ENCODE data around the gene ITCH.
"Not testable (repeated sequence)": the region's sequence is repeated elsewhere in the genome, so short reads cannot be mapped to it uniquely, and the experiment has no call there.

ITCH gene

DNA sequence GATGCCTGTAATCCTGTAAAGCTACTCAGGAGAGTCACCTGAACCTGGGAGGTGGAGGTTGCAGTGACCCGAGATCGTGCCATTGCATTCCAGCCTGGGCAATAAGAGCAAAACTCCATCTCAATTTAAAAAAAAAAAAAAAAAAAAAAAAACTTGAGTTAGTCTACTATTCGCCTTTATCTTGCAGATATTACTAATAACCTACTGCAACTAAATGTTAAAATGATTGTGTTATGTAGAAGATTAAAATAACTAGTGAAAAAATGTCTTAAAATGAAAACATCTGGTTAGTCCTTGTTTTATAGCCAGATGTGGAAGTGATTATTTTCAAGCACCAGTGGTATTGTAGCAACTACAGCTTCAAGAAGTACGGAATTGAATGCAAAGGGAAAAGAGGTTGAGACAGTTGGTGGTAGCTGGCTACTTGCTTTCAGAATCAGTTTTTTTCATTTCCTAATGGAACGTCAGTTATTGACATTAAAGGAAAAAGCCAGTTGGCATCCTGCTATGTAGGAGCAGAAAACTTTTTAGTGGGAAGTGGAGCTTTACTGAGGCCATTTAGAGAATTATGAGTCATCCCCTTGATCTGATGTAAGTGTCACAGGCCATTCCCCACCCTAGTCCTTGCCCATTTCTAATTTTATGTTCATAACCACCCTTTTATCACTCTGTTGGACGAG is 109.3 kb downstream of the ITCH start:
- no peak for DNase-seq

DNA sequence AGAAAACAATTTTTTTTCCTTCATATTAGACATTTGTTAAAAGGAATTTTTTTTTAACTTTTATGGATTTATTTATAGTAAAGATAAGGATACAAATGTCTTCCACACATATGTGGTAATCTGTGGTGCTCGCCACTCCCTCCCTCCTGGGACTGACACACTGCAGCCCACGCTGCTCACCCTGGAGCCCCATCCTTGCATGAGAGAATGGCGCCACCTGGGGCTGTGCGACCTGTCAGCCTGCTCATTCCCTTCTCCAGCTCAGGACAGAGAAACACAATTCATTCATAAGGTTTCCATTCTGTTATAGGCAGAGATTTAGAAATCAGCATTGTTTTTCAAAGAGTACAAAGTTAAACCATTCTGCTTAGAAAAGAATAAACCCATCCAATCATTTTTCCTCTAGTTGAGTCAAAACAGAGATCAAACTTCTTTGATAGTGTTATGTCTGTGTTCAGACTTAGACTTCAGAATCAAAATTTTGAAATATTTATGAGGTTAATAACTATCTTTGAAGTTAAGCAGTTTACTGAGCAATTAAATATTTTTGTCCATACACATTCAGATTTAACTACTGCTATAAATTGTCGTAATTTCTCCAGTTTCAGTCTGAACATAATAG is 110.3 kb downstream of the ITCH start:
- DNase-seq = no peak

DNA sequence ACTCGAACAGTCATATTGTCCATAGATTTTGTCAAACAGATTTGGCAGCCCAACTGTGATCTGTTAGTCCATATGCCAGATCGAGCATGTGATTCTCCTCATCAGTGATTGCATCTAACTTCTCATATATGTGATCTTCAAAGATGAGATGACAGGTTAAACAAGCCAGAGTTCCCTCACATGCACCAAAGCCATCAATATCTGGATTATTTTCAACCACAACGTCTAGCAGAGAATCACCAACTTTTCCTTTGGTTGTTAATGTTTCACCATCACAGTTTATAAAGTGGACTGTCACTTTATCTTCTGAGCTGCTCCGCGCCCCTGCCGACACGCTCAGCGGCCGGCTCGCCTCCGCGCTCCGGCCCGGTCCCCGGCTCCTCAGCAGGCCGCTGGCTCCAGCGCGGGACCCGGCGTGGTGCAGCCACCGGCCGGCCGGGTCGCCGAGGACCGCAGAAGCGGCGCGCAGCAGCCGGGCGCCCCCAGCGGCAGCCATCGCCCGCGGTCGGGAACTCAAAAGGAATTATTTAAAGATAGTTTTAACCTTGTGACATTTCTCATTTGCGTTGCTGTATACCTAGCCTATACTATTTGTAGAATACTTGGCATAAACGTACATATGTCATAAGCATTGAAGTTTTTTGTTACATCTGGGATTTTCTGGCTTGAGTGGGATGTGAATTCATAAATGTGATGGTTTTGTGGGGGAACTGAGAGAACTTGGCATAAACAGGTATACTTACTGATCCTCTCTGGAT is 113.1 kb downstream of the ITCH start:
- DNase-seq = no peak

DNA sequence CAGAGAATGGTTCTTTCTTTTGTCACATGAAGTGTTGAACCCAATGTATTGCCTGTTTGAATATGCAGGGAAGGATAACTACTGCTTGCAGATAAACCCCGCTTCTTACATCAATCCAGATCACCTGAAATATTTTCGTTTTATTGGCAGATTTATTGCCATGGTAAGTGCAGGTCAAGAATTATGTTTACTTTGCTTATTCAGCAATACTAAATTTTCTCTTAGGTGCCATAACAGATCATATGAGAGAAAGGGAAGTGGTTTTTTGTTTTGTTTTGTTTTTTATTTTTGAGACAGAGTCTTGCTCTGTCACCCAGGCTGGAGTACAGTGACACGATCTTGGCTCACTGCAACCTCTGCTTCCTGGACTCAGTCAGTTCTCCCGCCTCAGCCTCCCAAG is 116.6 kb downstream of the ITCH start:
- DNase-seq = no peak

DNA sequence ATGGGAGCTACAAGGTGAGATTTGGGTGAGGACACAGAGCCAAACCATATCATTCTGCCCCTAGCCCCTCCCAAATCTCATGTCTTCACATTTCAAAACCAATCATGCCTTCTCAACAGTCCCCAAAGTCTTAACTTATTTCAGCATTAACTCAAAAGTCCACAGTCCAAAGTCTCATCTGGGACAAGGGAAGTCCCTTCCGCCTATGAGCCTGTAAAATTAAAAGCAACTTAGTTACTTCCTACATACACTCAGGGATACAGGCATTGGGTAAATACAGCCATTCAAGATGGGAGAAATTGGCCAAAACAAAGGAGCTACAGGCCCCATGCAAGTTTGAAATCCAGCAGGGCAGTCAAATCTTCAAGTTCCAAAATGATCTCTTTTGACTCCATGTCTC is 119.1 kb downstream of the ITCH start:
- DNase-seq = not testable (repeated sequence)

DNA sequence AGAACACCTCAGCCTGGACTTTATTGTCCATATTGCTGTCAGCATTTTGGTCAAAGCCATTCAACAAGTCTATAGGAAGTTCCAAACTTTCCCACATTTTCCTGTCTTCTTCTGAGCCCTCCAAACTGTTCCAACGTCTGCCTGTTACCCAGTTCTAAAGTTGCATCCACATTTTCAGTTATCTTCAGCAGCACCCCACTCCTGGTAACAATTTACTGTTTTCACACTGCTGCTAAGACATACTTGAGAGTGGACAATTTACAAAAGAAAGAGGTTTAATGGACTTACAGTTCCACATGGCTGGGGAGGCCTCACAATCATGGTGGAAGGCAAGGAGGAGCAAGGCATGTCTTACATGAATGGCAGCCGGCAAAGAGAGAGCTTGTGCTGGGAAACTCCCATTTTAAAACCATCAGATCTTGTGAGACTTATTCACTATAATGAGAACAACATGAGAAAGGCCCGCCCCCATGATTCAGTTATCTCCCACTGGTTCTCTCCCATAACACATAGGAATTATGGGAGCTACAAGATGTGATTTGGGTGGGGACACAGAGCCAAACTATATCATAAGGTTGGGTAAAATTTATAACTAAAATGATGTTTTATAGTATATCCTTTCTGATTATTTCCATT is 120.6 kb downstream of the ITCH start:
- DNase-seq = not testable (repeated sequence)

DNA sequence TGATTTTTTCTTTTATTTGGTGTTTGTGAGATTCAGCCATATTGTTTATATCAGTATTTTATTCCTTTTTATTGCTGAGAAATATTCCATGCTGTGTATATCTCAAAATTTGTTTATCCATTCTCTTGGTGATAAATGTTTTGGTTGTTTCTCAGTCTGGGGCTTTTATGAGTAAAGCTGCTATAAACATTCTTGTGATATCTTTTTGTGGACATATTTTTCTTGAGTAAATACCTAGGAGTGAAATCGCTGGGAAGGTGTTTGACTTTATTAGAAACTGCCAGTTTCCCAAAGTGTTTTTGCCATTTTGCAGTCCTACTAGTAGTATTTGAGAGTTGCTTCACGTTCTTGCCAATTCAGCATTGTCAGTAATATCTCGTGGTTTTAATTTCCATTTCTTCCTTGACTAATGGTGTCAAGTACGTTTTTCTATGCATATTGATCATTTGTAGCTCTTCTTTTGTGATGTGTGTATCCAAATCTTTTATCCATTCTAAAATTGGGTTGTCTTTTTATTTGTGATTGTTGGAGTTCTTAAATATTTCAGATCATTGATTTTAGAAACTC is 122.1 kb downstream of the ITCH start:
- DNase-seq = no peak

DNA sequence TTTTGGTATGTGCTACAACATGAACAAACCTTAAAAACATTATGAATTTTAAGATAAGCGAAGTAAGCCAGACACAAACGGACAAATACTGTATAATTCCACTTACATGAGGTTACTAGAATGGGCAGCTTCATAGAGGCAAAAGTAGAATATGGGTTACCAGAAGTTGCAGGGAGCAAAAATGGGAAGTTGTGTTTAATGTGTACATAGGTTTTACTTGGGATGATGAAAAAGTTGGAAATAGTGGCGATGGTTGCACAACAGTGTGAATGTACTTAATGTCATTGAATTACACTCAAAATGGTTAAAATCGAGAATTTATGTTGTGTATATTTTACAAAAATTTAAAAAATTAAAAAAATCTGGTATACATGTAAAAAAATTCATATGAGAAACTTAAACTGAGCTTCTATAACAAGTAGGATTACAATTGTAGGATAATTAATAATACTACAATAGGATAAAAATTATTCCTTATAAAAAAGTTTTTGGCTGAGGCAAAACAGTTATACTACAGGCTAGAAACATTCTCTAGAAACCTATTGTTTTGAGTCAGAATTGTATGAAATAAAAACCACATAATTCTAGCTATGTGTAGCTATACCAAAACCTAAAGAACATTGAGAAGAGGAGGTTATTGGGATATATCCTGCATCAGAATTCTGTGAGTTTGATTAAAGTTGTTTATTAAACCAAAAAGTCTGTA is 128.3 kb downstream of the ITCH start:
- no peak for DNase-seq

DNA sequence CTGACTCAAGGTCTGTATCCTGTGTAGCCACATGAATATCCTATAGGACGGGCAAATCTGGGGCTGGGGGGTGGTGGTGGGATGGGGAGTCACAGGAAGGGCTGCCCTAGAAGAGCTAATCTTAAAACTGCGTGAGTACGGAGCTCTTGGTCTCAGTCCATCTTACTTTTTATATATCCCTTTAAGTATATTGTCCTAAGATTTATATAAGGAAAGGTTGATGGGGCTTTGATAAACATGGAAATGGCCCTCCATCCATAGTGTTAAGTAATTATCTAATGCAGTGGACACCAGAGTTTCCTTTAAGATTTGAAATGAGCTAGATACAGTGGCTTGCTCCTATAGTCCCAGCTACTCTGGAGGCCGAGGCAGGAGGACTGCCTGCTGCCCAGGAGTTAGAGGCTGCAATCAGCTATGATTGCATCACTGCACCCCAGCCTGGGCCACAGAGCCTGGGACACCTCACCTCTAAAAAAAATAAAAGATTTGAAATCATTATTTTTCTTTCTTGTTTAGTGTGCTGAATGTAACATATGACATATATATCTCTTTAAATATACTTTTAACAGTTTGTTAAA is 128.9 kb downstream of the ITCH start:
- no peak for DNase-seq

DNA sequence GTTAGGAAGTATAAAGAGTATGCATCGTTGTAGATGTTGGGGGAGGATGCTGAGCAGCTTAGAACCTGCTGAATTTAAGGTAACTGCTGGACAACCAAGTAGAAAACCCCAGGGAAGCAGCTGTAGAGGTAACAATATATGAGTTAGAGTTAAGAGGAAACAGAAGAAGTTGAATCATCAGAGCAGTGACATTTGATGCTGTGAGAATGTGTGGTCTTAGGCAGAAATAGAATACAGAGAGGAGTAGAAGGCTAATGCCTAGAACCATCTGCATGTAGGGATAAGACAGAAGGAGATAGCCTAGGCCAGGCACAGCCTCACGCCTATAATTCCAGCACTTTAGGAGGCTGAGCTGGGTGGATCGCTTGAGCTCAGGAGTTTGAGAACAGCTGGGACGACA is 130.6 kb downstream of the ITCH start:
- DNase-seq = no peak

DNA sequence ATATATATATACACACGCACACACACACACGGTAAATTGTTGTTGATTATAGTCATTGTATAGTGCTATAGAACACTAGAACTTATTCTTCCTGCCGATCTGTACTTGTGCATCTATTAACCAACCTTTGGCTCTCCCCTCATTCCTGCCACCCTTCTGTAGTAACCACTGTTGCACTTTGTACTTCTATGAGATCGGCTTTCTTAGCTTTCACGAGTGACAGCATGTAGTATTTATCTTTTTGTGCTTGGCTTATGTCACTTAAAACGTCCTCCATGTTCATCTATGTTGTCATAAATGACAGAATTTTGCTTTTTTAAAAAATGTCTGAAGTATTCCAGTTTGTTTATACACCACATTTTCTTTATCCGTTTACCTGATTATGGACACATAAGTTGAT is 132.2 kb downstream of the ITCH start:
- DNase-seq = no peak

DNA sequence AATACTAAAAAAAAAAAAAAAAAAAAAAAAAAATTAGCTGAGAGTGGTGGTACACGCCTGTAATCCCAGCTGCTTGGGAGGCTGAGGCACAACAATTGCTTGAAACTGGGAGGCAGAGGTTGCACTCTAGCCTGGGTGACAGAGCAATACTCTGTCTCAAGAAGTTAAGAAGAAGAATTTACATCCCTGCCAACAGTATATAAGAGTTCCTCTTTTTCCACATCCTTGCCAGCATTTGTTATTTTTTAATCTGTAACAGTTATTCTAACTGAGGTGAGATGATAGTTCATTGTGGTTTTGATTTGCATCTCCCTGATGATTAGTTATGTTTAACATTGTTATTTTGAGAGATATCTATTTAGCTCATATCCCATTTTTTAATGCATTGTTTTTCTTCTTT is 132.8 kb downstream of the ITCH start:
- no peak for DNase-seq

DNA sequence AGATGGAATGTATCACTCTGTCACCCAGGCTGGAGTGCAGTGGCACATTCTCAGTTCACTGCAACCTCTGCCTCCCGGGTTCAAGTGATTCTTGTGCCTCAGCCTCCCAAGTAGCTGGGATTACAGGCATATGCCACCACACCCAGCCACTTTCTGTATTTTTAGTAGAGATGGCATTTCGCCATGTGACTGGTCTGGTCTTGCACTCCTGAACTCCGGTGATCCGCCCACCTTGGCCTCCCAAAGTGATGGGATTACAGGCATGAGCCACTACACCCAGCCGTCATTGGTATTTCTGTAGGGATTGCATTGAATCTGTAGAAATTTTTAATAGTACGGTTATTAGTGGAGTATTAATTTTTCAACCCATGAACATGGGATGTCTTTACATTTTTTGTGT is 134.5 kb downstream of the ITCH start:
- DNase-seq = not testable (repeated sequence)

DNA sequence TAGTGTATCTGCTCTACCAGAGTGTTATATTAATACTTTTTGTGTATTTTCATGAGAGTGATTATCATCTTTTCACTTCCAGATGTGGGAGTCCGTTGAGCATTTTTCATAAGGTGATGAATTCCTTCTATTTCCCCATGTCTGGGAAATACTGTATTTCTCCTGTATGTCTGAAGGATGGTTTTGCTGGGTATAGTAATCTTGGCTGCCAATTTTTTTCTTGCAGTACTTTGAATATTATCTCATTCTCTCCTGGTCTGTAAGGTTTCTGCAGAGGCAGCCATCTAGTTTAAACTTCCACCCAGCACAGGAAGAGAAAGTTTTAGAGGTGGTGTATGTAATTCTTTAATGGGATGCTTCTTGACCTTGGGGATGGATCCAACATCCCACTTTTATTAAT is 137.8 kb downstream of the ITCH start:
- no peak for DNase-seq

DNA sequence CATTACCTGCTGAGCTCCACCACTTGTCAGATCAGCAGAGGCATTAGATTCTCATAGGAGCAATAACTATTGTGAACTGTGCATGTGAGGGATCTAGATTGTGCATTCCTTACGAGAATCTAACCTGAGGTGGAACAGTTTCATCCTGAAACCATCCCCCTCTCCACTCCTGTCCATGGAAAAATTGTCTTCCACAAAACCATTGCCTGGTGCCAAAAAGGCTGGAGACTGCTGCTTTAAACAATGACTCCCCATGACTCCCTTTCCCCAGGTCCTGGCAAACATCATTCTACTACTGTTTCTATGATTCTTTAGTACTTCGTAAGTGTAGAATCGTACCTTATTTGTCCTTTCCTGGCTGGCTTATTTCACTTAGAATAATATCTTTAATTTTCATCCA is 143.4 kb downstream of the ITCH start:
- no peak for DNase-seq

DNA sequence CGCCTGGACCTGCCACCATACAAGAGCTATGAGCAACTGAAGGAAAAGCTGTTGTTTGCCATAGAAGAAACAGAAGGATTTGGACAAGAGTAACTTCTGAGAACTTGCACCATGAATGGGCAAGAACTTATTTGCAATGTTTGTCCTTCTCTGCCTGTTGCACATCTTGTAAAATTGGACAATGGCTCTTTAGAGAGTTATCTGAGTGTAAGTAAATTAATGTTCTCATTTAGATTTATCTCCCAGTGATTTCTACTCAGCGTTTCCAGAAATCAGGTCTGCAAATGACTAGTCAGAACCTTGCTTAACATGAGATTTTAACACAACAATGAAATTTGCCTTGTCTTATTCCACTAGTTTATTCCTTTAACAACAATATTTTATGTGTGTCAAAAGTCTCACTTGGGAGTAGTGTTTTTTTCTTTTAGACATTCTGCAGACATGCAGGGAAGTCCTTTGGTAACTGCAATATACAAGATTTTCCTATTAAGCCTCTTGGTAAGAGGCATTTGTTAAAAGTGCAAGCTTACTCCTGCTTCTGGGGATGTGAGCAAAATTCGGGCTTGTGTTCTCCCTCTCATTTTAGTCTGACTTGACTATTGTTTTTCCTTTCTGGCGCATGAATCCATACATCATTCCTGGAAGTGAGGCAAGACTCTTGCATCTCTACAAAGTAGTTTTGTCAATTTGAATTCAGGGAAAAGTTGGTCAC is 144.8 kb downstream of the ITCH start:
- no peak for DNase-seq

DNA sequence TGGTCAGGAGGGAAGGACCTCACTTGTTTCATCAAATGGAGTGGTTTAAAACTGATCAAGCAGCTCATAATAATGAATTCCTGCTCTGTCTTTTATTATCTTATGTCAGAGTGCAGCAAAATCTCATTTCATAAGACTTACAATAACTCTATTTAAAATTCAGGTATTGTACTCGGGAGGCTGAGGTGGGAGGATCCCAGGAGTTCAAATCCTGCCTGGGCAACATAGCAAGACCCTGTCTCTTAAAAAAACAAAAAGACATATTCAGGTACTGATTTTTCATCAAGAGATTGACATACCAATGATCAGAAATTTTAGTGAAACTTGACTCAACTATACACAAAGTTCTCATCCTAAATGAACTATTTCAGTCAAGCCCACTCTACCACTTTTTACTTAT is 147.5 kb downstream of the ITCH start:
- no peak for DNase-seq

DNA sequence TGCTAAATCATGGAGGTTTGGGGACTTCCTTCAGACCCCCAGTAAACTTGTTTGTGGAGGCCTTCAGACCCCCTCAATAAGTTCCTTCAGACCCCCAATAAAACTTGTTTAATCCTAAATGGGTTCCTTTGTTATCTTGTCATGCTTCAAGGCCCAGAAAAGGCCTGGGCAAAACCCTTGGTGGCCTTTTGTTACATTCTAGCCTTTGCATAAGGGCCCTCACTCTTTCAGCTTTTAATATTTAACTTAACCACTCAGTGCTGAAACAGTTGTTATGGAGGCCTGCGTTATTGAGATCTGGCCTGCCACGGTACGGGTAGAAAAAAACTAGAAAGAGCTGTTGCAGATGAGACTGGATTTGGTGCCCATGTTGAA is 148.8 kb downstream of the ITCH start:
- DNase-seq = no peak

DNA sequence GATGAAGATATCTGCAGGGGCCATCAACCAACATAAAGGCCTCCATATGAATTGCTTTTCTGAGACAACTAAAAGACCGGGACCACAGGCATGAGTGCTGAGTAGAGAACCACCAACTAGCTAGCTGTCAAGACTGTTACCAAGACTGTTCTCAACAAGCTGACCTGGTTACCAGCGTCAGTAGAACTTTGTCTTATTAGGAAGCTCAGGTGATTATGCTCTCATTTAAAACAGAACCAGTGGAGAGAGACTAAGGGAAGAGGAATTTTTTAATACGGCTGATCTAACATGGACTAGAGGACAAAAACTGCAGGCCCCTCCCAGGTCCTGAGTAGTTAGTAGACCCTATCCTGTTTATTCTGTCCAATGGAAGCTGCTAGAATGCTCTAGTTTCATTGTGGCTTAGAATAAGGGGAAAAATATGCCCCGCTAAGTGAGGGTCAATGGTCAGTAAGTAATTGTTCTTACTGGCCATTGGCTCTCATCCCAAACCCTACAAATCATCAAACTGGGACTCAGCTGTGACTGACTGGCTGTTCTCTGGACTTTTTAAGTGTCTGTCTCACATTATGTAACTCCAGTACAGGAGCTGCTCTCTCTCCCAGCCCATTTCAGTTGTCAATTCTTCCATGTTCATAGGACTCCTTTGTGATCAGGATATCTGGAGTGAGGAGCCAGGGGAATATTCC is 149.3 kb downstream of the ITCH start:
- DNase-seq = no peak

DNA sequence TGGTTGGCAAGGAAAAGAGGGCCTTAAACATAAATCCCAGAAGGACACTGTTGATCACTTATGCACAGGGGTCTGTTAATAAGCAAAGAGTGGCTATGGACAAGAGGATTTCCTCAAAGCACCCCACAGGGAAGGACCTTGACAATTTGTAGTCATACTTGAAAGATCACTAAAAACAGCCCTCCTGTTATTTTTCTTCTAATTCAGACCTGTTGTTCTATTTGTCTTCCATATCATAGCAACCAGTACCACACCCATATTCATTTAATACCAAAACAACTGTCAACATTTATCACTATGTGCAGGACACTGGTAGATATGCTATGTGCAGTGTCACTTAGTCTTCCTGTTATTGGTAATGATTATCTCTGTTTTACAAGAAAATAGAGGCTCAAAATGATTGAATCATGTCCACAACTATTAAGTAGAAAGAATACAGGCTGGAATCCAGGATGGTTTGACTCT is 149.9 kb downstream of the ITCH start:
- no peak for DNase-seq

DNA sequence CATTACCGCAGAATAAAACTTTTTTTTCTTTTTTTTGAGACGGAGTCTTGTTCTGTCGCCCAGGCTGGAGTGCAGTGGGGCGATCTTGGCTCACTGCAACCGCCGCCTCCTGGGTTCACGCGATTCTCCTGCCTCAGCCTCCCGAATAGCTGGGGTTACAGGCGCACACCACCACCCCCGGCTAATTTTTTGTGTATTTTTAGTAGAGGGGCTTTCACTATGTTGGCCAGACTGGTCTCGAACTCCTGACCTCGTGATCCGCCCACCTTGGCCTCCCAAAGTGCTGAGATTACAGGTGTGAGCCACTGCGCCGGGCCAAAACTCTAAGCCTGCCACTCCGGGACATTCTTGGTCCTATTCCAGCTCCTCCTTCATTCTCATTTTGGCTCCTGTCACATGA is 151.0 kb downstream of the ITCH start:
- DNase-seq = not testable (repeated sequence)

Data from NCI-H2029 treated with DMSO at 0.1 percent for 48 hours (cell line).